GM18907 (cell line): ENCODE measurements around the gene HIF1A.

Source experiments
- ATAC-seq: cut with Tn5 transposase; IDR thresholded peaks from one replicate; pipeline ENCODE4 v1.9.1; 2021; ENCODE audit warnings: mild to moderate bottlenecking, moderate library complexity; ENCODE audit not compliant: unreplicated experiment

HIF1A gene

GRCh38 chr14:61672796-61673195 lies 22.5 kb upstream of the HIF1A start:
- ATAC-seq, result no peak

GRCh38 chr14:61673305-61673704 lies 22.0 kb upstream of the HIF1A start:
- ATAC-seq, result no peak

- ATAC-seq, result no peak
These were observed 20.0 kb upstream of the HIF1A start for GRCh38 chr14:61675291-61675690.

GRCh38 chr14:61677479-61677878 lies 17.8 kb upstream of the HIF1A start:
- ATAC-seq, result no peak

GRCh38 chr14:61678975-61679374 lies 16.3 kb upstream of the HIF1A start:
- no peak for ATAC-seq

- ATAC-seq, result no peak
These were observed 13.9 kb upstream of the HIF1A start for GRCh38 chr14:61681413-61681812.

- ATAC-seq, result no peak
These were observed 12.2 kb upstream of the HIF1A start for GRCh38 chr14:61683108-61683507.

- no peak for ATAC-seq
These were observed 5.3 kb upstream of the HIF1A start for GRCh38 chr14:61690039-61690438.

- no peak for ATAC-seq
These were observed 4.3 kb upstream of the HIF1A start for GRCh38 chr14:61690982-61691381.

GRCh38 chr14:61691495-61691894 lies 3.8 kb upstream of the HIF1A start:
- ATAC-seq, result no peak

GRCh38 chr14:61694039-61694438 lies 1.3 kb upstream of the HIF1A start:
- no peak for ATAC-seq

GRCh38 chr14:61695695-61696527 lies 598 bp downstream of the HIF1A start:
- ATAC-seq, result peak; percentile 22

- no peak for ATAC-seq
These were observed 1.5 kb downstream of the HIF1A start for GRCh38 chr14:61696753-61697318.

GRCh38 chr14:61698206-61698980 lies 3.1 kb downstream of the HIF1A start:
- no peak for ATAC-seq

- no peak for ATAC-seq
These were observed 3.7 kb downstream of the HIF1A start for GRCh38 chr14:61699027-61699426.

- ATAC-seq, result no peak
These were observed 5.0 kb downstream of the HIF1A start for GRCh38 chr14:61700104-61700886.

- no peak for ATAC-seq
These were observed 6.6 kb downstream of the HIF1A start for GRCh38 chr14:61701946-61702345.

GRCh38 chr14:61703342-61704129 lies 8.2 kb downstream of the HIF1A start:
- ATAC-seq, result no peak

GRCh38 chr14:61704554-61704953 lies 9.2 kb downstream of the HIF1A start:
- ATAC-seq, result no peak

GRCh38 chr14:61705017-61705416 lies 9.7 kb downstream of the HIF1A start:
- no peak for ATAC-seq
